Activated CD4-positive, CD25-positive, alpha-beta regulatory T cell (primary cell): ENCODE data around the gene EFCAB8.

Experiments used
- DNase-seq, 4 experiments: peaks; one replicate each; lab custom pipeline; 2025; lab: John Stamatoyannopoulos, UW

EFCAB8 gene

DNA sequence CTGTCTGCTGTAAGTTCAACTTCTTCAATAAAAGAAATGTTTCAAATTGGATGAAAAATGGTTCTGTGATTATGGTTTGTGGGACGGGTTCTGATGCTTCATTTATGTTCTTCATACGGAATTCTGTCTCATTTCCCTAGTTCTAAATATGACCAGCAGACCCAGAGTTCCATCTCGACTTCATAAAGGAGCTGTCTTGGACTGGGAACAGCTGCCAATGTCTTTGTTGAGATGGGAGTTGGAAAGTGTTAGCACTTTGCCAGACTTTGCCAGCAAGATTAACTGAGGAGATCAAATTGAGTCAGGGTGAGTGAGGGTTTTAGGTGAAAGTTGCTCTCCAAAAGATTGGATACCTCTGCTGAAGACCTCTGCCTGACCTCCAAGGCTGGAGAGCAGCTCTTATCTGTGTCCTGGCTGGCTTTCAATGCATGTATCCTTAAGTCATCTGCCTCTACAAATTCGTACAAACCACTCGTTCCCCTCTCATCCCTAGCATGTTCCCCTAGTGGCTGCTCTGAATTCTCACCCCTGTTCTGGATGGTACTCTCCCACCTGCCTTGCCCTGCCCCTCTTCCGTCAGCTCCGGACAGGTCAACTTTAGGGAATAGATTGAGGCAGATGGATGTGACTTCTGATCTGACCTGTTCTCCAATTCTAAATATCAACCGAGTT lies at the start of gene EFCAB8:
EFCAB8 (plus strand) TSS at position 223 of the 672 bp plus-strand sequence. CDS start 4,870 bp downstream, outside the sequence.
- no peak for DNase-seq

- DNase-seq, result no peak
Observed at GRCh38 chr20:32809907-32810306, 48.8 kb upstream of the EFCAB8 start.

DNA sequence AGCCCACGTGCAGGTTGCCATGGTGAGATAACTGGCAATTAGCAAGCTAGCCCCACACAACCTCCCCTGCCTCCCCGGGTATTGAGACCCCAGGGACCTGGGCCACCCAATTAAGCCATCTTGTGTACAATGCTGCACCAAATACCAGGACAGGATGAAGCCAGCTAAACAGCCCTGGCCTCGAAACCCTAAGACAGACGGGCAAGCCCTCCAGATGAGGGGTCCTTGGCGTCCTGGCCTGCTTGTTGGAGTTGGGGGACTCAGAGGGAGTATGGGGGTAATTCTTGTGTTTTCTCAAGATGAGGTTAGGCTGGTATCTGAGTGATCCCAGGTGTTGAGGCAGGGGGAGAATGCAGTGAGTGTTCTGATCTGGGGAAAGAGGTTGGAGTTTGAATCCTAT lies 47.8 kb upstream of the EFCAB8 start:
- DNase-seq, result no peak

- no peak for DNase-seq
Observed at GRCh38 chr20:32811886-32812285, 46.8 kb upstream of the EFCAB8 start.

GRCh38 chr20:32819992-32820697 lies 38.6 kb upstream of the EFCAB8 start:
- DNase-seq, result peak; percentile 69 to 84 (median 78)

DNA sequence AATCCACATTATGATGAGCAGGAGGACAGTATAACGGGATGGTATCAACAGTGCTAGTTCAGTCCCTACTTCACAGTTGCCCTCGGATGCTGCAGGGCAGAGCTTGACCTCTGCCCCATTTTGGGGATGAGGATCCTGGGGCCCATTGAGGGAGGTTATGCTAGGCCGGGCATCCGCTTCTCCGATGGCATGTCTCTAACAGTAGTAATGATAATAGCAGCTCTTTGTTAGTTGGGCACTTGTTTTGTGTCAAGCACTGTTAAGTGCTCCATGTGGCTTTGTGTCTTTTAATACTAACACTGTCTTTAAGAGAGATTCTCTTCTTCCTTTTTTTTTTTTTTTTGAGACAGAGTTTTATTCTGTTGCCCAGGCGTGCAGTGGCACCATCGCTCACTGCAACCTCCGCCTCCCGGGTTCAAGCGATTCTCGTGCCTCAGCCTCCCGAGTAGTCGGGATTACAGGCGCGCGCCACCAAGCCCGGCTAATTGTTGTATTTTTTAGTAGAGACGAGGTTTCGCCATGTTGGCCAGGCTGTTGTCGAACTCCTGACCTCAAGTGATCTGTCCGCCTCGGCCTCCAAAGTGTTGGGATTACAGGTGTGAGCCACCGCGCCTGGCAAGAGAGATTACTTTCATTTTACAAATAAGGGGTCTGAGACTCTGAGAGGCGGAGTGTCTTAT lies 37.9 kb upstream of the EFCAB8 start:
- DNase-seq, result no peak

DNA sequence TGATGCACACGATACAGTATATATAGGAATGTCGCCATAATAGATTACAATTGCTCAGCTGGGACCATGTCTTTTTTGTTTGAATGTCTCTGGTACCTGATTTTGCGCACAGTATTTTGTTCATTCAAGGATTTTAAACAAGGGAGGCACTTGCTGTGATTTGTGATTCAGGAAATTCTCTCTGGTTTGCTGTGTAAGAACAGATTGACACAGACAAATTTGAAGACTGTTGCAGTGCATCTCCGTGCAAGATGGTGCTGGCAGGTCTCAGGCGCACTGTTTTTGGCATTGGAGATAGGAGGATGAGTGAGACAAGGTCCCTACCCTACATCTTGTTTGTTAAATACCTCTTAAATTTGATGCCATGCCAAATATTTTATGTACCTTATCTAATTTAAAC lies 36.5 kb upstream of the EFCAB8 start:
- DNase-seq, result no peak

GRCh38 chr20:32823078-32823477 lies 35.6 kb upstream of the EFCAB8 start:
- no peak for DNase-seq

- no peak for DNase-seq
Observed at GRCh38 chr20:32823737-32824588, 34.8 kb upstream of the EFCAB8 start.

DNA sequence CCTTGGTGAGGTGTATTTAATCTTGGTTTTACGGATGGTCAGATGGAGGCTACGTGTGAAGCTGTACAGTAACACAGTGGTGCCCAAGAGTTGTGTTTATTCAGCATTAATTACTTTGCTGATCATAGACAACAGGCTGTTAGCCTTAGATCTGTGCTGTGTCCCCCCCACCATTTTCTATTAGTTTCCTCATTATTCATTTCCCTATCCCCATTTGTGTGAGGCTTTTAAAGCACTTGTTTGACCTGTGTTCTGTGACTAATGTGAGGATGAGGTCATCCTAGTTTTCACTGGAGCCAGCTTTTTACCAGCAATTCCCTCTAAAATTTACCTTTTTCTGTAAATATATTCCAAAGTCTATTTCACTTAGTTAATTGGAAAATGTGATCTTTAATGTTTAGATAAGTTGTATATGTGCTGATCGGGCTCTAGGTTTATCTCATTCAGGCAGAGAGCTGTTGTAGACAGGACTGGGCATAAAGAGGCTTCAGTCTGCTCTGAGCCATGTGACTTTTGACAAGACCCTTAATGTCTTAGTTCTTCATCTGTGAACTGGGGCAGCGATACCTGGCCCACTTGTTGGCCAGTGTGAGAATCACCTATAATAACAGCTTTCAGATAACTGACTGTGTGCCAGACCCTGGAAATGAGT lies 30.6 kb upstream of the EFCAB8 start:
- DNase-seq, result no peak

GRCh38 chr20:32829311-32830005 lies 29.3 kb upstream of the EFCAB8 start:
- DNase-seq, result no peak

GRCh38 chr20:32830437-32830836 lies 28.3 kb upstream of the EFCAB8 start:
- no peak for DNase-seq

- no peak for DNase-seq
Observed at GRCh38 chr20:32831982-32832381, 26.7 kb upstream of the EFCAB8 start.

DNA sequence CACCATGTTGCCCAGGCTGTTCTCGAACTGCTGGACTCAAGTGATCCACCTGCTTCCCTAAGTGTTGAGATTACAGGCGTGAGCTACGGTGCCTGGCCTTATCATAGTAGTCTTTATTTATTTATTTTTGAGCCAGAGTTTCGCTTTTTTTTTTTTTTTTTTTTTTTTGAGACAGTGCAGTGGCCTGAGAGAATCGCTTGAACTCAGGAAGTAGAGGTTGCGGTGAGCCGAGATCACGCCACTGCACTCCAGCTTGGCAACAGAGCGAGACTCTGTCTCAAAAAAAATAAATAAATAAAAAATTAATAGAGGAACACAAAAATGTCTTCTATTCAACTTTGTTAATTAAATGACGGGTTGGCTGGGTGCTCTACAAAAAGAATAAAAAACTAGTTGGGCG lies 26.1 kb upstream of the EFCAB8 start:
- DNase-seq, result no peak

GRCh38 chr20:32834972-32835371 lies 23.8 kb upstream of the EFCAB8 start:
- no peak for DNase-seq

- DNase-seq, result no peak
Observed at GRCh38 chr20:32837157-32837556, 21.6 kb upstream of the EFCAB8 start.

GRCh38 chr20:32839227-32839981 lies 19.3 kb upstream of the EFCAB8 start:
- no peak for DNase-seq

DNA sequence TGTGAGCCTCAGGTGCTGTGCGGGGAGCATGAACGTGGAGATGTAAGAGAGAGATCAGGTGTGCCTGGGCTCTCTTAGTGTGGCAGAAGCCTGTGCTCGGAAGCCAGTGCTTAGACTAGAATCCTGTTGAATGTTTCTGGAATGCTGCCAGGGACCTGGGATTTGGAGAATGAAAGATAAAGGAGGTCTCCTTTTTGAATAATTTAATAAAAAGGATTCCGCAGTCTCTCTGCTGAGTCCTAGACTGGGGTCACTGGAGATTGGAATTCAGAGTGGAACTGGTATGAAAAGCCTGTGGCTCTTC lies 18.8 kb upstream of the EFCAB8 start:
- no peak for DNase-seq

DNA sequence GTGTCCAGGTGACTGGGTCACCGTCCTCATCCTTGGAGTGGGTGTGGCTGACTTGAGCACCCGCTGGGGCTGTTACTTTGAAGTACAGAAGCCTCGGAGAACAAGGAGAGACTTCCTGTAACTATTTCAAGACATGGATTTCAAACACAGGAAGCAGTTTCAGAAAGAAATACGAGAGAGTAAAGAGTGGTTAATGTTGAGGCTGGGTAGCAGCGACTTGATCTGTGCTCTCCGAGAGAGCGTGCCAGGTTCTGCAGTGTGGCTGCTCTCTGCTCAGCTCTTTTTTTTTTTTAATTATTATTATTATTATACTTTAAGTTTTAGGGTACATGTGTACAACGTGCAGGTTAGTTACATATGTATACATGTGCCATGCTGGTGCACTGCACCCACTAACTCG lies 17.5 kb upstream of the EFCAB8 start:
- no peak for DNase-seq

DNA sequence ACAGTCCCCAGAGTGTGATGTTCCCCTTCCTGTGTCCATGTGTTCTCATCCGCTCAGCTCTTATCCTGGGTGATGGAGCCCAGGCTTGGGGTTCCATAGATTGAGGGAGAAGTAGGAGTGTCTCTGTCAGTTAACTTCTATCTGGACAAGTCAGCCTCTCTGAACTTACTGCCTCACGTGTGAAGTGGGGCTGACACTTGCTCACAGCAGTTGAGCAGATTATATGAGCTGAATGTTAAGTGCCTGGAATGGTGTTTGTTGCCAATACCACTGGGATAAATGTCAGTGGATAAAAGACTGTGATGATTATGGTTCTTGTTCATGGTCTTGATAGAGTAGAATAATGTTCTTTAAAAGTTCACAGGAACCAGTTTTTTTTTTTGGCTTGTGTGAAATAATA lies 17.1 kb upstream of the EFCAB8 start:
- DNase-seq, result no peak
